HUES64 (cell line): ENCODE measurements around the gene CAPN6. TPM values are rescaled to one million over a fixed set of nuclear protein-coding genes. Genes with fewer than 3 reads are reported as not detected.
A peak's percentile ranks its signal among the peaks of the same experiment; 100 is the strongest.

Experiments
- H3K27ac ChIP-seq: 2 replicates; pipeline ENCODE4 v1.7.0; 2013; ENCODE audit warnings: low read depth, low read length, inconsistent platforms
- H3K27me3 ChIP-seq: 2 replicates; pipeline ENCODE4 v1.6.1; 2013; ENCODE audit warnings: mild to moderate bottlenecking, low read length; ENCODE audit not compliant: insufficient read depth
- H3K36me3 ChIP-seq: 2 replicates; pipeline ENCODE4 v1.6.1; 2013; ENCODE audit warnings: mild to moderate bottlenecking, low read length; ENCODE audit not compliant: insufficient read depth
- H3K4me1 ChIP-seq: 2 replicates; pipeline ENCODE4 v1.6.1; 2013; ENCODE audit warnings: mild to moderate bottlenecking, low read length, moderate library complexity; ENCODE audit not compliant: insufficient read depth
- H3K4me3 ChIP-seq: 2 replicates; pipeline ENCODE4 v1.5.1; 2013; ENCODE audit warnings: mild to moderate bottlenecking, low read length, moderate library complexity
- H3K9ac ChIP-seq: 2 replicates; pipeline ENCODE4 v1.6.1; 2013; ENCODE audit warnings: mild to moderate bottlenecking, low read depth, low read length
- H3K9me3 ChIP-seq: 2 replicates; pipeline ENCODE4 v1.6.1; 2013; ENCODE audit warnings: low read depth, low read length; ENCODE audit not compliant: insufficient read depth
- WGBS: fragments of 150-250, 120-280 bp; methylation state at CpG from one replicate; pipeline ENCODE4 v1.1.7; 2013; ENCODE audit warnings: missing lambda C conversion rate; 5-methylcytosine and 5-hydroxymethylcytosine counted together
- polyA plus RNA-seq, 2 experiments: library from polyadenylated mRNA; stranded (reverse); fragments of 50-300 nt; gene quantifications; one replicate each; pipeline ENCODE4 v1.2.3, GENCODE V29; 2013

Gene CAPN6
- polyA plus RNA-seq (2013, experiment 1 of 2) = 2.6 TPM
- 2.9 TPM for polyA plus RNA-seq (2013, experiment 2 of 2)

- Histone ChIP-seq H3K4me1 (0 out of 2 replicates have a peak, but pooled peaks cover 5% of the 10 kb centered on the region), H3K27ac (no peak within 1 kb of the TSS), H3K9me3 (no peaks in the 10 kb centered on the region), H3K27me3 (no peaks in the 10 kb centered on the region), H3K36me3 (no peaks in the 10 kb centered on the region), H3K4me3 (0 out of 2 replicates have a peak within 1 kb of the TSS, but pooled peaks have one; percentile 7), H3K9ac (no peak within 1 kb of the TSS)
- WGBS = 66% methylated on average over 8 of the region's 8 CpGs
These were observed at the start of gene CAPN6 for GRCh38 chrX:111270339-111270738. TSS of gene CAPN6 (minus strand) at chrX:111270483. CDS start at chrX:111263936, 6,547 bp downstream.

GRCh38 chrX:111319451-111319850, 49.2 kb upstream of the CAPN6 start:
- no peak overlapping the region for H3K4me3 ChIP-seq
- WGBS = 46% methylated on average over 3 of the region's 4 CpGs
- H3K27me3 ChIP-seq = no peaks in the 10 kb centered on the region
- no peak overlapping the region for H3K9ac ChIP-seq
- H3K9me3 ChIP-seq = no peaks in the 10 kb centered on the region
- H3K27ac ChIP-seq = no peak overlapping the region
- H3K36me3 ChIP-seq = no peaks in the 10 kb centered on the region
- H3K4me1 ChIP-seq = 0 out of 2 replicates have a peak, but pooled peaks cover 3% of the 10 kb centered on the region

GRCh38 chrX:111318901-111319300, 48.6 kb upstream of the CAPN6 start:
- Histone ChIP-seq H3K4me1 (0 out of 2 replicates have a peak, but pooled peaks cover 3% of the 10 kb centered on the region), H3K9me3 (no peaks in the 10 kb centered on the region), H3K27me3 (no peaks in the 10 kb centered on the region), H3K9ac (no peak overlapping the region), H3K36me3 (no peaks in the 10 kb centered on the region), H3K4me3 (no peak overlapping the region), H3K27ac (no peak overlapping the region)

GRCh38 chrX:111309083-111309482, 38.8 kb upstream of the CAPN6 start:
- no peak overlapping the region for H3K4me3 ChIP-seq
- H3K9me3 ChIP-seq = no peaks in the 10 kb centered on the region
- no peaks in the 10 kb centered on the region for H3K36me3 ChIP-seq
- WGBS = 97% methylated on average over 2 of the region's 2 CpGs
- H3K27ac ChIP-seq = no peak overlapping the region
- no peaks in the 10 kb centered on the region; the same call in 1 of the 2 replicates for H3K4me1 ChIP-seq
- H3K9ac ChIP-seq = no peak overlapping the region
- no peaks in the 10 kb centered on the region for H3K27me3 ChIP-seq

GRCh38 chrX:111308039-111308438, 37.8 kb upstream of the CAPN6 start:
- H3K36me3 ChIP-seq = no peaks in the 10 kb centered on the region
- H3K4me3 ChIP-seq = no peak overlapping the region
- H3K27ac ChIP-seq = no peak overlapping the region
- no peak overlapping the region for H3K9ac ChIP-seq
- no peaks in the 10 kb centered on the region for H3K9me3 ChIP-seq
- H3K4me1 ChIP-seq = no peaks in the 10 kb centered on the region; the same call in 1 of the 2 replicates
- 85% methylated on average over 2 of the region's 3 CpGs for WGBS
- H3K27me3 ChIP-seq = no peaks in the 10 kb centered on the region

- no peaks in the 10 kb centered on the region for H3K9me3 ChIP-seq
- H3K36me3 ChIP-seq = no peaks in the 10 kb centered on the region
- H3K9ac ChIP-seq = no peak overlapping the region
- H3K4me3 ChIP-seq = no peak overlapping the region
- H3K4me1 ChIP-seq = no peaks in the 10 kb centered on the region
- no peak overlapping the region for H3K27ac ChIP-seq
- WGBS = 93% methylated on average over 2 of the region's 2 CpGs
- H3K27me3 ChIP-seq = no peaks in the 10 kb centered on the region
These were observed 32.0 kb upstream of the CAPN6 start for GRCh38 chrX:111302284-111302683.

- Histone ChIP-seq H3K27me3 (no peaks in the 10 kb centered on the region), H3K27ac (no peak overlapping the region), H3K9ac (no peak overlapping the region), H3K4me3 (no peak overlapping the region), H3K9me3 (no peaks in the 10 kb centered on the region), H3K36me3 (no peaks in the 10 kb centered on the region), H3K4me1 (no peaks in the 10 kb centered on the region)
- 95% methylated on average over 3 of the region's 3 CpGs for WGBS
These were observed 18.6 kb upstream of the CAPN6 start for GRCh38 chrX:111288841-111289240.

- WGBS = 83% methylated on average over 5 of the region's 8 CpGs
- Histone ChIP-seq H3K4me3 (no peak overlapping the region), H3K9ac (no peak overlapping the region), H3K4me1 (no peaks in the 10 kb centered on the region), H3K36me3 (no peaks in the 10 kb centered on the region), H3K9me3 (no peaks in the 10 kb centered on the region), H3K27ac (no peak overlapping the region), H3K27me3 (no peaks in the 10 kb centered on the region)
These were observed 14.5 kb upstream of the CAPN6 start for GRCh38 chrX:111284631-111285293.

GRCh38 chrX:111283446-111283845, 13.2 kb upstream of the CAPN6 start:
- H3K4me1 ChIP-seq = no peaks in the 10 kb centered on the region
- no peaks in the 10 kb centered on the region for H3K36me3 ChIP-seq
- H3K9ac ChIP-seq = no peak overlapping the region
- H3K27me3 ChIP-seq = no peaks in the 10 kb centered on the region
- no peaks in the 10 kb centered on the region for H3K9me3 ChIP-seq
- no peak overlapping the region for H3K27ac ChIP-seq
- 88% methylated on average over 2 of the region's 2 CpGs for WGBS
- H3K4me3 ChIP-seq = no peak overlapping the region

GRCh38 chrX:111282991-111283390, 12.7 kb upstream of the CAPN6 start:
- 98% methylated on average over 1 of the region's 1 CpG for WGBS
- Histone ChIP-seq H3K4me3 (no peak overlapping the region), H3K27ac (no peak overlapping the region), H3K4me1 (no peaks in the 10 kb centered on the region), H3K36me3 (no peaks in the 10 kb centered on the region), H3K9ac (no peak overlapping the region), H3K27me3 (no peaks in the 10 kb centered on the region), H3K9me3 (no peaks in the 10 kb centered on the region)

GRCh38 chrX:111282139-111282538, 11.9 kb upstream of the CAPN6 start:
- H3K27ac ChIP-seq = no peak overlapping the region
- no peaks in the 10 kb centered on the region for H3K4me1 ChIP-seq
- no peaks in the 10 kb centered on the region for H3K36me3 ChIP-seq
- 93% methylated on average over 6 of the region's 6 CpGs for WGBS
- H3K4me3 ChIP-seq = no peak overlapping the region
- H3K27me3 ChIP-seq = no peaks in the 10 kb centered on the region
- H3K9me3 ChIP-seq = no peaks in the 10 kb centered on the region
- H3K9ac ChIP-seq = no peak overlapping the region
